K562 (cell line): Measurements from ENCODE around the gene CPB1. TPM values are rescaled to one million over a fixed set of nuclear protein-coding genes. Genes with fewer than 3 reads are reported as not detected.

ENCODE experiments used
- ATAC-seq: fragments of 200-7000 bp; cut with Tn5 transposase; 3 replicates; pipeline ENCODE4 v1.9.1; 2020; ENCODE audit warnings: moderate library complexity
- BruUV-seq: library from RNA; stranded (reverse); fragments of 400-500 nt; replicated peaks from 2 replicates; lab custom pipeline; 2021; lab: Mats Ljungman, UMichigan
- CTCF ChIA-PET: fragments of 300-600 bp; formaldehyde crosslinking; extraction: SDS; loops from one replicate; lab custom pipeline; 2021; ENCODE audit warnings: low intra/inter-chr PET ratio; lab: Yijun Ruan, JAX
- POLR2A ChIA-PET: fragments of 300-600, 350-650 bp; sonication (Branson Sonifier 250); formaldehyde crosslinking; extraction: SDS; loops from one replicate; lab custom pipeline; 2021; ENCODE audit warnings: antibody characterized with exemption, inconsistent platforms; lab: Yijun Ruan, JAX
- DNase-seq, 4 experiments: peaks; one replicate each; pipeline versions ENCODE4 v3.0.0 to v3.0.0-alpha.2; 2011 to 2018; ENCODE audit warnings: low spot score in 3 of 4, mixed read lengths in 3 of 4; ENCODE audit errors: extremely low read depth in 1 of 4
- FAIRE-seq: peaks from 2 replicates; lab custom pipeline; 2011; peaks lifted over from hg19 to GRCh38; lab: Jason Lieb, UNC
- H2AFZ ChIP-seq: 2 replicates; pipeline ENCODE4 v1.6.0; 2011; ENCODE audit warnings: low read depth, low read length, control low read depth, inconsistent platforms
- H3K27ac ChIP-seq: fragments of 200-600 bp; 3 replicates; pipeline ENCODE4 v1.8.0; 2011; ENCODE audit warnings: low read depth, mild to moderate bottlenecking, control low read depth, inconsistent platforms, low read length, moderate library complexity, mixed read lengths; ENCODE audit errors: extremely low read depth
- H3K27me3 ChIP-seq, 2 experiments: fragments of 300-600 bp in 1 of 2; 2 replicates in 1 of 2; 3 replicates in 1 of 2; pipeline versions ENCODE4 v1.6.0 to v1.8.0; 2011; ENCODE audit warnings: inconsistent platforms in 2 of 2, low read length in 2 of 2, mild to moderate bottlenecking in 1 of 2, mixed read lengths in 1 of 2, moderate library complexity in 1 of 2; ENCODE audit not compliant: control insufficient read depth in 2 of 2, insufficient read depth in 2 of 2
- H3K36me3 ChIP-seq: fragments of 300-600 bp; 3 replicates; pipeline ENCODE4 v1.8.0; 2011; ENCODE audit warnings: mild to moderate bottlenecking, low read length, inconsistent platforms; ENCODE audit not compliant: control insufficient read depth, insufficient read depth
- H3K4me1 ChIP-seq, 2 experiments: fragments of 200-600 bp in 1 of 2; replicated peaks in 1 of 2; 2 replicates in 1 of 2; 3 replicates in 1 of 2; pipeline versions ENCODE4 v1.5.1 to v1.8.0; 2011; ENCODE audit warnings: inconsistent platforms in 2 of 2, low read length in 2 of 2, mild to moderate bottlenecking in 1 of 2, mixed read lengths in 1 of 2, moderate library complexity in 1 of 2; ENCODE audit not compliant: control insufficient read depth in 2 of 2, insufficient read depth in 2 of 2
- H3K4me2 ChIP-seq: 2 replicates; pipeline ENCODE4 v1.6.1; 2011; ENCODE audit warnings: low read length, control low read depth, inconsistent platforms, mixed read lengths; ENCODE audit not compliant: insufficient read depth
- H3K4me3 ChIP-seq: fragments of 200-600 bp; sonication (generic), shearing (Covaris generic); 2 replicates; pipeline ENCODE4 v1.5.1; 2016; ENCODE audit warnings: control low read depth, inconsistent platforms
- H3K79me2 ChIP-seq: fragments of 200-600 bp; 3 replicates; pipeline ENCODE4 v1.8.0; 2011; ENCODE audit warnings: low read length, inconsistent platforms; ENCODE audit not compliant: control insufficient read depth, insufficient read depth
- H3K9ac ChIP-seq, 2 experiments: 2 replicates each; pipeline versions ENCODE4 v1.6.0 to v1.6.1; 2011; ENCODE audit warnings: low read depth in 2 of 2, low read length in 2 of 2, control low read depth in 1 of 2, inconsistent platforms in 1 of 2, mild to moderate bottlenecking in 1 of 2, mixed read lengths in 1 of 2; ENCODE audit not compliant: insufficient read depth in 1 of 2
- H3K9me1 ChIP-seq: one replicate; pipeline ENCODE4 v1.6.0; 2011; ENCODE audit warnings: inconsistent platforms, mild to moderate bottlenecking, low read length, moderate library complexity; ENCODE audit not compliant: control insufficient read depth, insufficient read depth
- H3K9me3 ChIP-seq: replicated peaks from 2 replicates; pipeline ENCODE4 v1.5.1; 2011; ENCODE audit warnings: low read depth, low read length, inconsistent platforms; ENCODE audit not compliant: control insufficient read depth, insufficient read depth
- H4K20me1 ChIP-seq: replicated peaks from 2 replicates; pipeline ENCODE4 v1.6.1; 2011; ENCODE audit warnings: low read length, inconsistent platforms, mixed read lengths; ENCODE audit not compliant: control insufficient read depth, insufficient read depth
- E4F1 ChIP-seq: fragments of 250-450 bp; sonication (Bioruptor Pico); IDR thresholded peaks from 2 replicates; pipeline ENCODE4 v1.5.0; 2021; ENCODE audit warnings: mild to moderate bottlenecking, borderline replicate concordance
- FOS ChIP-seq: IDR thresholded peaks from 3 replicates; pipeline ENCODE4 v1.6.1; 2011; ENCODE audit not compliant: insufficient read length; ENCODE audit errors: extremely low read depth
- HCFC1 ChIP-seq: IDR thresholded peaks from 2 replicates; pipeline ENCODE4 v1.6.1; 2012; ENCODE audit warnings: low read depth, low read length, improper control_type of control experiment
- HNRNPUL1 ChIP-seq: fragments of 200-400 bp; formaldehyde crosslinking; IDR thresholded peaks from 2 replicates; pipeline ENCODE4 v1.6.1; 2017; ENCODE audit warnings: low read length
- KLF1 ChIP-seq: fragments of 450-650 bp; IDR thresholded peaks from 2 replicates; pipeline ENCODE4 v1.6.1; 2016; ENCODE audit warnings: missing genetic modification characterization, missing compliant biosample characterization
- L3MBTL2 ChIP-seq: fragments of 450-650 bp; IDR thresholded peaks from 2 replicates; pipeline ENCODE4 v1.6.1; 2016; ENCODE audit warnings: mild to moderate bottlenecking, moderate library complexity
- MAFG ChIP-seq: fragments of 450-650 bp; conservative IDR thresholded peaks from 2 replicates; pipeline ENCODE4 v1.6.1; 2016; ENCODE audit warnings: missing genetic modification characterization, missing compliant biosample characterization
- MAZ ChIP-seq, 2 experiments: fragments of 450-650 bp in 1 of 2; sonication (generic) in 1 of 2; formaldehyde crosslinking; IDR thresholded peaks in 1 of 2; conservative IDR thresholded peaks in 1 of 2; 2 replicates each; pipeline versions ENCODE4 v1.4.0 to v1.5.0; 2020; ENCODE audit warnings: mild to moderate bottlenecking in 1 of 2, missing genetic modification reagents in 1 of 2
- MYNN ChIP-seq, 2 experiments: sonication (generic); formaldehyde crosslinking in 1 of 2; IDR thresholded peaks; 2 replicates each; pipeline versions ENCODE4 v1.5.0 to v1.6.1; 2016 to 2020; ENCODE audit warnings: antibody characterized with exemption in 1 of 2, missing genetic modification reagents in 1 of 2
- NFE2 ChIP-seq: IDR thresholded peaks from 2 replicates; pipeline ENCODE4 v1.6.1; 2014; ENCODE audit warnings: antibody characterized with exemption, low read depth
- RERE ChIP-seq: sonication (generic); formaldehyde crosslinking; IDR thresholded peaks from 2 replicates; pipeline ENCODE4 v1.8.0; 2023; ENCODE audit warnings: missing genetic modification reagents, mild to moderate bottlenecking, borderline replicate concordance
- SAFB ChIP-seq: fragments of 200-400 bp; formaldehyde crosslinking; IDR thresholded peaks from 2 replicates; pipeline ENCODE4 v1.6.1; 2017; ENCODE audit warnings: low read depth, low read length, borderline replicate concordance
- SUPT5H ChIP-seq: fragments of 450-650 bp; IDR thresholded peaks from 2 replicates; pipeline ENCODE4 v1.6.1; 2016
- TAF7 ChIP-seq: fragments of 450-650 bp; IDR thresholded peaks from 2 replicates; pipeline ENCODE4 v1.6.1; 2016; ENCODE audit warnings: missing genetic modification characterization, missing compliant biosample characterization
- TCF7L2 ChIP-seq: fragments of 150-350 bp; IDR thresholded peaks from 2 replicates; pipeline ENCODE4 v1.6.1; 2016; ENCODE audit warnings: low read depth, mild to moderate bottlenecking, low read length, moderate library complexity
- ZNF785 ChIP-seq: fragments of 250-450 bp; sonication (Bioruptor Pico); IDR thresholded peaks from 2 replicates; pipeline ENCODE4 v1.4.0; 2020; ENCODE audit warnings: mild to moderate bottlenecking
- WGBS: fragments of 100-300 bp; shearing (Covaris generic); methylation state at CpG from one replicate; pipeline ENCODE4 v1.1.6; 2016; ENCODE audit warnings: low coverage, mixed read lengths; ENCODE audit not compliant: insufficient coverage; ENCODE audit errors: missing lambda C conversion rate; 5-methylcytosine and 5-hydroxymethylcytosine counted together
- in situ Hi-C: fragments of 300-500 bp; cut with MboI; formaldehyde crosslinking; loops from 4 replicates; pipeline ENCODE4 v1.15.0; 2018; ENCODE audit warnings: inconsistent platforms, mixed read lengths
- intact Hi-C: fragments of 100-400 bp; cut with micrococcal nuclease; formaldehyde crosslinking; loops from 2 replicates; pipeline ENCODE4 v1.14.2; 2022
- polyA plus RNA-seq, 8 experiments: library from polyadenylated mRNA; depleted of rRNA in 4 of 8; stranded (reverse) in 5 of 8; unstranded in 3 of 8; fragments of >200 nt; fragmentation: Nextera tagmentation in 2 of 8; fragmentation: Illumina TruSeq in 1 of 8; extraction: Ambion mirVana in 2 of 8; extraction: Trizol in 1 of 8; gene quantifications; 2 replicates each; pipeline versions ENCODE4 v1.2.1 to v1.2.3, GENCODE V29; 2011 to 2014; ENCODE audit warnings: inconsistent platforms in 1 of 8, missing spikeins in 1 of 8
- total RNA-seq, 7 experiments: library from RNA; depleted of rRNA in 6 of 7; stranded (reverse); fragments of >200 nt in 6 of 7; fragmentation: Illumina TruSeq in 2 of 7; extraction: Trizol in 2 of 7; gene quantifications; 2 replicates each; pipeline versions ENCODE4 v1.2.1 to v1.2.3, GENCODE V29; 2011 to 2021; ENCODE audit warnings: low replicate concordance in 1 of 7

Gene CPB1
- total and polyA plus RNA-seq, 9 of the 15 experiments (the other 6 are each of a cell fraction or from before 2014, with no cell fraction given): 3.7 TPM; not detected in 8

- H3K4me2 ChIP-seq: no peak overlapping the region
- TF ChIP-seq MAZ (CRISPR knock-in tag; conservative IDR thresholded peaks at IDR 0.05 in 1 of 2, IDR thresholded peaks at IDR 0.05 in 1 of 2): no peak
- TF ChIP-seq ZNF785: no peak
- no peak for TF ChIP-seq FOS
- TF ChIP-seq E4F1 (CRISPR knock-in tag): no peak
- no peak for TF ChIP-seq NFE2
- TF ChIP-seq HNRNPUL1: no peak
- no peak for TF ChIP-seq KLF1 (tag)
- no peak for TF ChIP-seq SUPT5H
- TF ChIP-seq TCF7L2: no peak
- no peak for TF ChIP-seq MYNN (IDR thresholded peaks at IDR 0.05)
- no peak for TF ChIP-seq MYNN (CRISPR knock-in tag; IDR thresholded peaks at IDR 0.05)
- no peak for TF ChIP-seq SAFB
- TF ChIP-seq RERE (CRISPR knock-in tag): no peak
- no peak for TF ChIP-seq HCFC1
- TF ChIP-seq L3MBTL2: no peak
- no peak for TF ChIP-seq TAF7 (tag)
- no peak for TF ChIP-seq MAFG
- 0% methylated on average over 1 of the region's 2 CpGs for WGBS
- FAIRE-seq (no peak), ATAC-seq (no peak), DNase-seq (no peak)
- H3K4me3 ChIP-seq: no peak overlapping the region
- ChIA-PET CTCF (no interaction called here), POLR2A (interaction anchor here (0.6 kb wide), 1 partner anchor 70 kb away, joined by 3 read pairs; no protein-coding TSS in a partner anchor)
- no peaks in the 10 kb centered on the region for H3K27me3 ChIP-seq
- no peaks in the 10 kb centered on the region for H3K4me1 ChIP-seq
- H3K9ac ChIP-seq: no peak overlapping the region
- no peaks in the 10 kb centered on the region for H4K20me1 ChIP-seq
- no peak overlapping the region for H3K27ac ChIP-seq
- no peaks in the 10 kb centered on the region for H3K9me1 ChIP-seq
- H3K79me2 ChIP-seq: no peaks in the 10 kb centered on the region
- intact Hi-C loops (no loop called here), in situ Hi-C loops (no loop called here)
- H3K9me3 ChIP-seq: peaks cover 2% of the 10 kb centered on the region; the same call in 1 of the 2 replicates
- H3K36me3 ChIP-seq: no peaks in the 10 kb centered on the region
- no peak overlapping the region for H2AFZ ChIP-seq
- no TSS peak for BruUV-seq
Measured at GRCh38 chr3:148789906-148790305, 37.7 kb upstream of the CPB1 start.
